WTC11 (cell line): ENCODE measurements around the gene ITPK1. TPM values are rescaled to one million over a fixed set of nuclear protein-coding genes. Genes with fewer than 3 reads are reported as not detected.

Source experiments
- ATAC-seq: fragments of 200-7000 bp; cut with Tn5 transposase; 2 replicates; pipeline ENCODE4 v1.10.0; 2021; ENCODE audit warnings: mild to moderate bottlenecking, moderate library complexity
- CTCF ChIA-PET: fragments of 300-600 bp; sonication (Branson Sonifier 250); formaldehyde crosslinking; loops from one replicate; lab custom pipeline; 2021; ENCODE audit warnings: antibody characterized with exemption; lab: Charles Lee
- POLR2A ChIA-PET: fragments of 350-600 bp; sonication (Branson Sonifier 250); formaldehyde crosslinking; loops from one replicate; lab custom pipeline; 2021; ENCODE audit warnings: antibody characterized with exemption; lab: Charles Lee
- DNase-seq: peaks from one replicate; pipeline ENCODE4 v3.0.0; 2021; ENCODE audit warnings: low spot score
- H3K27ac Mint-ChIP-seq: 2 replicates; pipeline ENCODE4 v1.8.0; 2021; ENCODE audit warnings: mixed read lengths
- H3K27me3 Mint-ChIP-seq: 2 replicates; pipeline ENCODE4 v1.8.0; 2021; ENCODE audit warnings: low read depth, mild to moderate bottlenecking, moderate library complexity, mixed read lengths
- H3K36me3 Mint-ChIP-seq: 2 replicates; pipeline ENCODE4 v1.8.0; 2021; ENCODE audit warnings: mixed read lengths
- H3K4me1 Mint-ChIP-seq: 2 replicates; pipeline ENCODE4 v1.8.0; 2022; ENCODE audit warnings: mixed read lengths
- H3K4me3 Mint-ChIP-seq: 2 replicates; pipeline ENCODE4 v1.8.0; 2021; ENCODE audit warnings: mild to moderate bottlenecking, moderate library complexity, mixed read lengths
- H3K9me3 Mint-ChIP-seq: 2 replicates; pipeline ENCODE4 v1.8.0; 2021; ENCODE audit warnings: mixed read lengths
- CREM ChIP-seq: sonication (generic); formaldehyde crosslinking; IDR thresholded peaks from 2 replicates; pipeline ENCODE4 v1.8.1; 2022; ENCODE audit warnings: mild to moderate bottlenecking, missing genetic modification reagents, moderate library complexity
- FOXJ3 ChIP-seq: sonication (generic); formaldehyde crosslinking; IDR thresholded peaks from 2 replicates; pipeline ENCODE4 v1.9.0; 2021; ENCODE audit warnings: missing genetic modification reagents, mild to moderate bottlenecking, borderline replicate concordance
- HMGXB4 ChIP-seq: sonication (generic); formaldehyde crosslinking; IDR thresholded peaks from 2 replicates; pipeline ENCODE4 v1.8.1; 2023; ENCODE audit warnings: mild to moderate bottlenecking, moderate library complexity, missing genetic modification reagents
- MYBL2 ChIP-seq: sonication (generic); formaldehyde crosslinking; IDR thresholded peaks from 2 replicates; pipeline ENCODE4 v1.8.1; 2023; ENCODE audit warnings: mild to moderate bottlenecking, moderate library complexity, missing genetic modification reagents
- NFE2L1 ChIP-seq: sonication (generic); formaldehyde crosslinking; IDR thresholded peaks from 2 replicates; pipeline ENCODE4 v1.8.1; 2023; ENCODE audit warnings: missing genetic modification reagents
- NR3C1 ChIP-seq: sonication (generic); formaldehyde crosslinking; conservative IDR thresholded peaks from 2 replicates; pipeline ENCODE4 v1.8.1; 2023; ENCODE audit warnings: low read depth, mild to moderate bottlenecking, missing genetic modification reagents
- PRDM15 ChIP-seq: sonication (generic); formaldehyde crosslinking; IDR thresholded peaks from 2 replicates; pipeline ENCODE4 v1.8.0; 2022; ENCODE audit warnings: missing genetic modification reagents
- PRRX2 ChIP-seq: fragments of 250-450 bp; sonication (Bioruptor Pico); IDR thresholded peaks from 2 replicates; pipeline ENCODE4 v1.8.0; 2021; ENCODE audit warnings: mild to moderate bottlenecking
- RORB ChIP-seq: fragments of 250-450 bp; sonication (Bioruptor Pico); IDR thresholded peaks from 2 replicates; pipeline ENCODE4 v1.9.0; 2021; ENCODE audit warnings: mild to moderate bottlenecking
- TEAD1 ChIP-seq: sonication (generic); formaldehyde crosslinking; IDR thresholded peaks from 2 replicates; pipeline ENCODE4 v1.8.0; 2022; ENCODE audit warnings: mild to moderate bottlenecking, missing genetic modification reagents
- USF1 ChIP-seq: sonication (generic); formaldehyde crosslinking; IDR thresholded peaks from 2 replicates; pipeline ENCODE4 v1.8.0; 2022; ENCODE audit warnings: mild to moderate bottlenecking, missing genetic modification reagents
- ZNF263 ChIP-seq: sonication (generic); formaldehyde crosslinking; IDR thresholded peaks from 2 replicates; pipeline ENCODE4 v1.8.1; 2022; ENCODE audit warnings: low read depth, mild to moderate bottlenecking, moderate library complexity, missing genetic modification reagents
- total RNA-seq: library from RNA; stranded (reverse); gene quantifications from 3 replicates; pipeline ENCODE4 v1.2.3, GENCODE V29; 2021

ITPK1 gene
- total RNA-seq, 1 experiment from 2014 or later = 144 TPM

GRCh38 chr14:92961567-92961855 lies 154.2 kb downstream of the ITPK1 start:
- ChIA-PET POLR2A (no interaction called here), CTCF (interaction anchor here (1.1 kb wide), 1 partner anchor 152 kb away, joined by 3 read pairs; no protein-coding TSS in a partner anchor)
- H3K4me1 Mint-ChIP-seq = peaks cover 23% of the 10 kb centered on the region
- TF ChIP-seq MYBL2 (CRISPR knock-in tag) (no peak), USF1 (CRISPR knock-in tag) (no peak), FOXJ3 (CRISPR knock-in tag) (no peak), TEAD1 (CRISPR knock-in tag) (no peak), PRRX2 (CRISPR knock-in tag) (no peak), ZNF263 (CRISPR knock-in tag) (no peak), NFE2L1 (CRISPR knock-in tag) (no peak)
- DNase-seq (no peak), ATAC-seq (no peak)
- H3K36me3 Mint-ChIP-seq = peaks cover 23% of the 10 kb centered on the region
- peaks cover 8% of the 10 kb centered on the region for H3K9me3 Mint-ChIP-seq
- H3K27ac Mint-ChIP-seq = no peak overlapping the region
- H3K27me3 Mint-ChIP-seq = no peaks in the 10 kb centered on the region
- no peak overlapping the region for H3K4me3 Mint-ChIP-seq

- no peak overlapping the region for H3K4me3 Mint-ChIP-seq
- POLR2A ChIA-PET = no interaction called here
Observed at GRCh38 chr14:92960706-92961566, 154.8 kb downstream of the ITPK1 start.

More at GRCh38 chr14:92960706-92961566, 154.8 kb downstream of the ITPK1 start:
- Mint-ChIP-seq H3K9me3 (peaks cover 8% of the 10 kb centered on the region), H3K27me3 (no peaks in the 10 kb centered on the region), H3K36me3 (peaks cover 26% of the 10 kb centered on the region)
- CTCF ChIA-PET = interaction anchor here (1.1 to 1.7 kb wide), 3 partner anchors 13 to 152 kb away, joined by 3 to 5 read pairs (median 3); no protein-coding TSS in a partner anchor
- TF ChIP-seq CREM (CRISPR knock-in tag) (no peak), RORB (CRISPR knock-in tag) (no peak), HMGXB4 (CRISPR knock-in tag) (no peak), NFE2L1 (CRISPR knock-in tag) (no peak), NR3C1 (CRISPR knock-in tag) (no peak), PRDM15 (CRISPR knock-in tag) (no peak)
- TF ChIP-seq, all 79 proteins: peak for 0
- ATAC-seq (no peak), DNase-seq (no peak)
- Mint-ChIP-seq H3K27ac (no peak overlapping the region), H3K4me1 (peaks cover 23% of the 10 kb centered on the region)
